Upper lobe of right lung (tissue), 1 donor: Measurements from ENCODE around the gene VPS37D. TPM values are rescaled to one million over a fixed set of nuclear protein-coding genes. Genes with fewer than 3 reads are reported as not detected.

Source experiments
- ATAC-seq: fragments of 200-7000 bp; cut with Tn5 transposase; one replicate; pipeline ENCODE4 v1.9.1; 2020; ENCODE audit warnings: mild to moderate bottlenecking, moderate library complexity
- DNase-seq: peaks from one replicate; pipeline ENCODE4 v3.0.0-alpha.2; 2020
- H3K27ac ChIP-seq: fragments of 200-600 bp; one replicate; pipeline ENCODE4 v1.8.0; 2022
- H3K27me3 ChIP-seq: fragments of 200-600 bp; one replicate; pipeline ENCODE4 v1.8.0; 2022; ENCODE audit warnings: mild to moderate bottlenecking
- H3K36me3 ChIP-seq: fragments of 200-600 bp; one replicate; pipeline ENCODE4 v1.8.0; 2022
- H3K4me1 ChIP-seq: fragments of 200-600 bp; one replicate; pipeline ENCODE4 v1.8.0; 2022
- H3K4me3 ChIP-seq: fragments of 200-600 bp; one replicate; pipeline ENCODE4 v1.8.0; 2022; ENCODE audit warnings: mild to moderate bottlenecking
- H3K9me3 ChIP-seq: fragments of 200-600 bp; one replicate; pipeline ENCODE4 v1.8.0; 2022
- CTCF ChIP-seq: fragments of 200-600 bp; IDR thresholded peaks from one replicate; pipeline ENCODE4 v1.8.0; 2022; ENCODE audit warnings: antibody characterized with exemption
- intact Hi-C: fragments of 100-400 bp; cut with DNase I; formaldehyde crosslinking; loops from one replicate; pipeline ENCODE4 v1.11.0; 2022
- total RNA-seq: library from RNA; stranded (reverse); fragmentation: NEBNext Ultra II Directional; extraction: Animal tissue kit (Norgen Biotek cat#: 25700); gene quantifications from one replicate; pipeline ENCODE4 v1.2.1, GENCODE V29; 2021
- donor health status: DM: no; HTN: yes; CAD: no; lungs with severe emphysema.

The VPS37D gene
- total RNA-seq, 1 donor from 2014 or later: 1.4 TPM

- no peaks in the 10 kb centered on the region for H3K9me3 ChIP-seq
- no peak for TF ChIP-seq CTCF
- DNase-seq: peak; percentile 76
- H3K4me3 ChIP-seq: peak overlapping the region; percentile 56
- peak; percentile 35 for ATAC-seq
- peaks cover 9% of the 10 kb centered on the region for H3K4me1 ChIP-seq
- H3K36me3 ChIP-seq: no peaks in the 10 kb centered on the region
- intact Hi-C loops: no loop called here
- H3K27ac ChIP-seq: no peak overlapping the region
- peaks cover 46% of the 10 kb centered on the region for H3K27me3 ChIP-seq
Measured at GRCh38 chr7:73622909-73623797, 44.5 kb upstream of the VPS37D start.

GRCh38 chr7:73623798-73624668 is 43.6 kb upstream of the VPS37D start, which contains the start of gene MLXIPL:
MLXIPL (minus strand) TSS chr7:73624522; CDS start chr7:73624492, 30 bp downstream.
- peaks cover 53% of the 10 kb centered on the region for H3K27me3 ChIP-seq
- ATAC-seq: peak; percentile 97

GRCh38 chr7:73624669-73625001 is 43.0 kb upstream of the VPS37D start:
- ATAC-seq (no peak), DNase-seq (no peak)
- Histone ChIP-seq H3K9me3 (no peaks in the 10 kb centered on the region), H3K27me3 (peaks cover 56% of the 10 kb centered on the region), H3K36me3 (no peaks in the 10 kb centered on the region), H3K4me3 (peak overlapping the region; percentile 56), H3K4me1 (peaks cover 9% of the 10 kb centered on the region), H3K27ac (no peak overlapping the region)
- TF ChIP-seq CTCF: no peak
- intact Hi-C loops: no loop called here

More at GRCh38 chr7:73623798-73624668, 43.6 kb upstream of the VPS37D start, which contains the start of gene MLXIPL:
- intact Hi-C loops: no loop called here
- no peak for TF ChIP-seq CTCF
- no peak within 1 kb of the TSS for H3K27ac ChIP-seq
- H3K4me1 ChIP-seq: peaks cover 9% of the 10 kb centered on the region
- peak; percentile 94 for DNase-seq
- no peaks in the 10 kb centered on the region for H3K36me3 ChIP-seq
- H3K9me3 ChIP-seq: no peaks in the 10 kb centered on the region
- H3K4me3 ChIP-seq: peak within 1 kb of the TSS; percentile 56

- DNase-seq: no peak
- Histone ChIP-seq H3K4me1 (peaks cover 9% of the 10 kb centered on the region), H3K27ac (no peak overlapping the region), H3K9me3 (no peaks in the 10 kb centered on the region), H3K36me3 (no peaks in the 10 kb centered on the region), H3K4me3 (no peak overlapping the region), H3K27me3 (peaks cover 56% of the 10 kb centered on the region)
- TF ChIP-seq CTCF: no peak
- intact Hi-C loops: no loop called here
- no peak for ATAC-seq
Measured at GRCh38 chr7:73625276-73625675, 42.4 kb upstream of the VPS37D start.

GRCh38 chr7:73626814-73627213 is 40.8 kb upstream of the VPS37D start:
- Histone ChIP-seq H3K4me1 (peaks cover 9% of the 10 kb centered on the region), H3K27me3 (peaks cover 48% of the 10 kb centered on the region), H3K9me3 (no peaks in the 10 kb centered on the region), H3K27ac (no peak overlapping the region), H3K36me3 (no peaks in the 10 kb centered on the region), H3K4me3 (no peak overlapping the region)
- TF ChIP-seq CTCF: no peak
- ATAC-seq (no peak), DNase-seq (no peak)
- intact Hi-C loops: no loop called here
